GM12872 (cell line): Measurements from ENCODE around the gene CRPPA.

Source experiments
- TF ChIP-seq, protein P1 (sequence below): IDR thresholded peaks from 3 replicates; pipeline ENCODE4 v1.5.1; 2011; ENCODE audit warnings: low read depth, mild to moderate bottlenecking, low read length, moderate library complexity; ENCODE audit not compliant: insufficient read depth

CRPPA gene

DNA sequence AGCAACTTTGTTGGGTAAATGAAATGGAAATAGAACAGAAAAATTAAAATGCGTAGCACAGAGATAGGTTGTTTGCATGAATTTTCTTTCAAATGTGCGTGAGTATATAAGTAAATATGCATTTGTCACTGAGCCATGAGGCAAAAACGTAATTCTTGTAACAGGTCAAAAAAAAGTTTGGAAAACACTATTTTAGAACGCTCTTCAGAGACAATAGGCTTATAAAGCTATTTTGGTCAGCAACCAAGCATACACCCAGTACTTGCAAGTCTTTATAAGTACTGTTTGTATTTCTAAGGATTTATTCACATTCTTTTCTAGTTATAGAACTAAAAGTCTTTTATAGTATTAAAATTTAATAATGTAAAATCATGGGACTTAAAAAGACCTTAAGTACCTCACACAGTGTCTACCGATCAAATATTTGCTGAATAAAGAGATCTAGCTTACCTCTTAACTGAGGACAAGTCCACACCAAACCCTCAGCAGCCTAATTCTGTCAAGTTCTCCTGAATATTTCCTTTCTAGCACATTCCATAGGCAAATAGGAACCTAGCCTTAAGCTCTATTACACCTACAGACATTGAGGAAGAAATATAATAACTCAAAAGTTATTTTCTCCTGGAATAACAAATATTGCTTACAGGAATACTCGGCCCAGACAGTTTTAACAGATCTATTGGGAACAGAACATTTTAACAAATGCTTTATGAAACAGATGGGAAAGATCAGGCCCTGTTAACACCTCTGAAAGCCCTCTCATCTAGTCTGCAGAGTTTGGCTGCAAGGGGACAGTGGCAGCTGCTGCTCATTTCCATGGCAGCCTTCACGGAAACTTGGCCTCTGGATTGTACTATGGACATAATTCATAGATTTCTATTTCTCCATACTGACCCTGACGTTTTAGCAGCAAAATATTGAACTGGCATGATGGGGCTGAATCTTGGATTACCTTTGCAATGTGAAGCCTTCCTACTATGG lies 8.8 kb downstream of the CRPPA start:
- TF ChIP-seq, protein P1, sequence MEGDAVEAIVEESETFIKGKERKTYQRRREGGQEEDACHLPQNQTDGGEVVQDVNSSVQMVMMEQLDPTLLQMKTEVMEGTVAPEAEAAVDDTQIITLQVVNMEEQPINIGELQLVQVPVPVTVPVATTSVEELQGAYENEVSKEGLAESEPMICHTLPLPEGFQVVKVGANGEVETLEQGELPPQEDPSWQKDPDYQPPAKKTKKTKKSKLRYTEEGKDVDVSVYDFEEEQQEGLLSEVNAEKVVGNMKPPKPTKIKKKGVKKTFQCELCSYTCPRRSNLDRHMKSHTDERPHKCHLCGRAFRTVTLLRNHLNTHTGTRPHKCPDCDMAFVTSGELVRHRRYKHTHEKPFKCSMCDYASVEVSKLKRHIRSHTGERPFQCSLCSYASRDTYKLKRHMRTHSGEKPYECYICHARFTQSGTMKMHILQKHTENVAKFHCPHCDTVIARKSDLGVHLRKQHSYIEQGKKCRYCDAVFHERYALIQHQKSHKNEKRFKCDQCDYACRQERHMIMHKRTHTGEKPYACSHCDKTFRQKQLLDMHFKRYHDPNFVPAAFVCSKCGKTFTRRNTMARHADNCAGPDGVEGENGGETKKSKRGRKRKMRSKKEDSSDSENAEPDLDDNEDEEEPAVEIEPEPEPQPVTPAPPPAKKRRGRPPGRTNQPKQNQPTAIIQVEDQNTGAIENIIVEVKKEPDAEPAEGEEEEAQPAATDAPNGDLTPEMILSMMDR: no peak

DNA sequence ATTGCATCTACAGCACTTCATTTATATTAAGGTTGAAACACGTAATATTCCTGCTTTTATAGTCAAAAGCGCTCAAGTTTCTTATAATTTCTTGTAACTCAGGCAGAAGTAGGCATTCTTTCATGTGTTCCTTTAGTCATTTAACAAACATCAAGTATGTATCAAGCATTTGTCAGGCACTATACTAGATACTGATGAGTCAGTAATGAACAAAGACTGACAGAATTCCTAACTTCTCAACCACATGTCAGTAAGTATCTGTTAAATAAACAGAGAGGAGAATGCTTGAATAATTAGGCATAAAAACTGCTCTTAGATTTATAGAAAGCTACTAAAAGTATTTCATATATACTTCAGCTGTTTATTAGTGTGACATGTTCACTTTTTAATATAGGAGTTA lies 9.9 kb downstream of the CRPPA start:
- TF ChIP-seq, protein P1: no peak

DNA sequence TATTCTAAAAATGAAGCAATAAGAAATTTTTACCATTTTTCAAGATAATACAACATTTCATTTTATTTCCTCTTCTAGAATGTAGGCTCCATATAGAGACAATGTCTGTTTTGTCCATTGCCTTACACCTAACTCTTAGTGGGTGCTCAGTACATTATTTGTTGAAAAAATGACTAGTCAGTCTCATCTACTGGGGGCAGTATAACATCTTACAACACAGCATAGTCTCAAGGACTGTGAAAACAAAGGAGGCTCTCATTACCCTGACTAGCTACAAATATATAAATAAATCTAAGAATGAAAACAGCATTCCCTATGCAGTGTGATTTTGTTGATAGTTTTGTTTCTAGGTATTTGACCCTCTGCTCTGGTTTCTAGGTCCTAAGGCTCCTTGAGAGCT lies 11.6 kb downstream of the CRPPA start:
- TF ChIP-seq, protein P1: no peak

DNA sequence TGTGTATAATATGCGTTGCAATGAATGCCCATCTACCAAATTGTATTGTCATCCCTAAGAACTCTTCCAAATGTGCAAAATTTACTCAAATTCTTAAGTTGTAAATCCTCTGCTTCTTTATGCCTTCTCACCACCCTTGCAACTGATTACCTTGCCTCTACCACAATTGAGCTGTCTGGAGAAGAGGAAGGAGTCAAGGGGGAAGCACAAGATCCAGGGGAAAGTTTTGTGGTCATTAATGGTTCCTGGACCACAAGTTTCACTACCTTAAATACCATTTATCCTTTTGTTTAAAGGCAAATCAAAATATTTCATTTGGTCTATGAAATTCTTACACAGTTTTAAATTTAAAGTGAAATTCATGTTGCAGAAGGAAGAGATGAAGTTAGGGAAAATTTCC lies 16.7 kb downstream of the CRPPA start:
- TF ChIP-seq, protein P1: no peak

DNA sequence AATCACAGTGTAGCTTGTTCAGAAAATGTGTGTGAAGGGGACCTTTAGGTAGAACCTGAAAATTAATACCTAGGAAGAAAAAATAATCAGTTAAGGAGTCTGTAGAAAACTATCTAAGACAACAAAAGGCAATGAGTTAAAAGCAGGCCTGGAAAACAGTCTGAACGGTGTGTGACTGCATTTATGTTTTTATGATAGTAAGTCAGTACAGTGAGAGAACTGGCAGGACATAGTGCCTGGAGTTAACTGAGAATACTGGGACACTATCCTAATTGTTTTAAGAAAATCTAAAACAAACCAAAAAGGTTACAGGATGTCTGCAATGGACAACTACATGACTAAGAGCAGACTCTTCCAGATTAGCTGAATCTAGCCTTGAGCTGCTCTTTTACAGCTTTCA lies 17.9 kb downstream of the CRPPA start:
- TF ChIP-seq, protein P1: no peak

DNA sequence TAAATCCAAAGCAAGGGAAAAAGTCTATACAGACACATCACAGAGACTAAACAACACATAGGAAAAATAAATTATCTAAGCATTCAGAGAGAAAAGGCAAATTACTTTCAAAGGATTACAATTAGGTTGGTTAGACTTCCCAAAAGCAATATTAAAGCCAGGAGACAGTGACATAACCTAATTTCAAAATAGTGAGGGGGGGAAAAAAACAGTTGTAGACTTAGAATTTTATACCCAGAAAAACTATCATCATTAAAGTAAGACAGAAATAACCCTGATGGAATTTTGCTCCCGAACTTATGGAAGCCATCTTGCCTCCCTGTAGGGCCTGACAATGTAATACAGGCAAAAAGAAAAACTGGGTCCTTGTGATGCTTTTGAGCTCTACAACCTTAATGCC lies 18.4 kb downstream of the CRPPA start:
- TF ChIP-seq, protein P1: no peak

DNA sequence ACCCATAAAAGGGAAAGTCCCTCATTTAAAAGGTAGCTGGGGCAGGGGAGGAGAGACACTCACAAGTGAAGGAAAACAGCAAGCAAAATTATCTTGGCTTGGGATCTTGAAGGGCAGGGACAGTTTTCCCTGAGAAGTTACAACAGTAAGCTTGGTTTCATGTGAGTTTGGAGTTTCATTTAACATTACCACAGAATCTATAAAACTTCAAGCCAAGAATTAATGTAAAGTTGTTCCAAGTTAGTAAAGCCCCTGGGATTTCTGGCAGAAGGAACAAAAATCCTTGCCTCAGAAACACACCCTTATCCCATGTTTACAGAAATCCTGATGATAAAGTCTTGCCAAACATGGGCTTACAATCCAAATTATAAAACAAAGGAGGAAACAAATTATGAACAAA lies 19.2 kb downstream of the CRPPA start:
- TF ChIP-seq, protein P1: no peak
